ENCODE measurements around the gene EID2B. TPM values are rescaled to one million over a fixed set of nuclear protein-coding genes. Genes with fewer than 3 reads are reported as not detected.
A peak's percentile ranks its signal among the peaks of the same experiment; 100 is the strongest.

EID2B gene
- total and polyA plus RNA-seq, 2 of the 13 experiments (the other 11 are each of a cell fraction or from before 2014, with no cell fraction given), result 2.5 to 3.7 TPM

DNA sequence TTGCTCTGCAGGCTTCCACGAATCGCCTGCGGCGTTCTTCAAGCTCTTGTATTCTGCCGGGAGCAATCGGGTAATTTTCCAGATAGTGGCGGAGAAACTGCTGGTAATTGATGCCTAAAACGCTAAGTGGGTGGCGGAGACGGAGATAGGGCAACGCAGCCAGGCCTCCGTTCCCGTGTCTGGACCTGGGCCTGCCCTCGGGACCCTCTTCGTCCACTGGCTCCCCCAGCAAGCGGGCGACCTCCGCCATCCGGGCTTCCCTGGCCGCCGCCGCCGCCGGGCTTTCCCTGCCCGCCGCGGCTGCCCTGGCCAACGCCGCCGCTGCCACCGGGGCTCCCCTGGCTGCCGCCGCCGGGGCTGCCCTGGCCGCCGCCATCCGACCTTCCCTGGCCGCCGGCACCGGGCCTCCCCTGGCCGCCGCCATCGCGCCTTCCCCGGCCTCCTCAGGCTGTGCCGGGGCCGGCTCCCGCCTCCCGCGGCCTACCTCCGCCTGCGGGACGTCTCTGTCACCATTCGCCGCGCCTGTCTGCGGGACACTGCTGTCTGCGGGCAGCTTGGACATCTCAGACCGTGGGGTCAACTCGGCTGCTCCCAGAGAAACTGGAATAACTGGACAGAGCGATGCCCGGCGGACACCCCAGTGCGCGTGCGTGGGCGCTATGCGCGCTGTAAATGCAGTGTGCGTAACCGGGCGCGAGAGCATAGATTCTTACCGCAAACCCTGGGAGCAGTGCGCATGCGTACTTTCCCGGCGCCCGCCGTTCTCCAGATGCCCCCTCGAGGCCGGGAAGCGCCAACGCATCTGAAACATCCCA lies 7.1 kb upstream of the EID2B start, which contains the start of gene EID2 (continued):
- TF ChIP-seq NCOA2 (CRISPR knock-in tag; IDR thresholded peaks at IDR 0.05) (no peak), HDAC2 (CRISPR knock-in tag; IDR thresholded peaks at IDR 0.05) (peak; percentile 48; the same call in 1 of the 2 replicates), ADNP (CRISPR knock-in tag; IDR thresholded peaks at IDR 0.05) (no peak), GATAD1 (CRISPR knock-in tag; IDR thresholded peaks at IDR 0.05) (0 out of 2 replicates have a peak, but pooled peaks have one; percentile 54), ZNF335 (CRISPR knock-in tag; IDR thresholded peaks at IDR 0.05) (0 out of 2 replicates have a peak, but pooled peaks have one; percentile 33), ZBTB42 (CRISPR knock-in tag; IDR thresholded peaks at IDR 0.05) (no peak), GATAD2A (CRISPR knock-in tag; IDR thresholded peaks at IDR 0.05) (0 out of 2 replicates have a peak, but pooled peaks have one; percentile 8), DMTF1 (CRISPR knock-in tag; IDR thresholded peaks at IDR 0.05) (no peak), DR1 (CRISPR knock-in tag; IDR thresholded peaks at IDR 0.05) (0 out of 2 replicates have a peak, but pooled peaks have one; percentile 65), RFXANK (CRISPR knock-in tag; IDR thresholded peaks at IDR 0.05) (0 out of 2 replicates have a peak, but pooled peaks have one; percentile 27), GABPB1 (CRISPR knock-in tag; IDR thresholded peaks at IDR 0.05) (peak; percentile 71; the same call in 1 of the 2 replicates), ZNF816 (CRISPR knock-in tag; IDR thresholded peaks at IDR 0.05; ENCODE audit: borderline replicate concordance) (no peak), ZNF775 (CRISPR knock-in tag; IDR thresholded peaks at IDR 0.05; ENCODE audit: borderline replicate concordance) (no peak)
- TF ChIP-seq, protein P1, sequence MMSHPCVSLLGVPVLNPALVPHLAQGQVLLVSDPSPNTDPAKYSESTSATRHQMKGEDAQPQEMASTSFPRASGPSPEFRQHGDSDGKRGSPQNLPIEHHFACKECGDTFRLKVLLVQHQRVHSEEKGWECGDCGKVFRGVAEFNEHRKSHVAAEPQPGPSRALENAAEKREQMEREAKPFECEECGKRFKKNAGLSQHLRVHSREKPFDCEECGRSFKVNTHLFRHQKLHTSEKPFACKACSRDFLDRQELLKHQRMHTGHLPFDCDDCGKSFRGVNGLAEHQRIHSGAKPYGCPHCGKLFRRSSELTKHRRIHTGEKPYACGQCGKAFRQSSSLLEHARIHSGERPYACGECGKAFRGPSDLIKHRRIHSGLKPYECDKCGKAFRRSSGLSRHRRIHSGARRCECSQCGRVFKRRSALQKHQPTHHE (CRISPR knock-in tag; IDR thresholded peaks at IDR 0.05; ENCODE audit: borderline replicate concordance), result peak; percentile 59; the same call in 1 of the 2 replicates
- TF ChIP-seq, protein P2, sequence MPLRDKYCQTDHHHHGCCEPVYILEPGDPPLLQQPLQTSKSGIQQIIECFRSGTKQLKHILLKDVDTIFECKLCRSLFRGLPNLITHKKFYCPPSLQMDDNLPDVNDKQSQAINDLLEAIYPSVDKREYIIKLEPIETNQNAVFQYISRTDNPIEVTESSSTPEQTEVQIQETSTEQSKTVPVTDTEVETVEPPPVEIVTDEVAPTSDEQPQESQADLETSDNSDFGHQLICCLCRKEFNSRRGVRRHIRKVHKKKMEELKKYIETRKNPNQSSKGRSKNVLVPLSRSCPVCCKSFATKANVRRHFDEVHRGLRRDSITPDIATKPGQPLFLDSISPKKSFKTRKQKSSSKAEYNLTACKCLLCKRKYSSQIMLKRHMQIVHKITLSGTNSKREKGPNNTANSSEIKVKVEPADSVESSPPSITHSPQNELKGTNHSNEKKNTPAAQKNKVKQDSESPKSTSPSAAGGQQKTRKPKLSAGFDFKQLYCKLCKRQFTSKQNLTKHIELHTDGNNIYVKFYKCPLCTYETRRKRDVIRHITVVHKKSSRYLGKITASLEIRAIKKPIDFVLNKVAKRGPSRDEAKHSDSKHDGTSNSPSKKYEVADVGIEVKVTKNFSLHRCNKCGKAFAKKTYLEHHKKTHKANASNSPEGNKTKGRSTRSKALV (CRISPR knock-in tag; IDR thresholded peaks at IDR 0.05), result peak; percentile 73
- TF ChIP-seq, protein P3, sequence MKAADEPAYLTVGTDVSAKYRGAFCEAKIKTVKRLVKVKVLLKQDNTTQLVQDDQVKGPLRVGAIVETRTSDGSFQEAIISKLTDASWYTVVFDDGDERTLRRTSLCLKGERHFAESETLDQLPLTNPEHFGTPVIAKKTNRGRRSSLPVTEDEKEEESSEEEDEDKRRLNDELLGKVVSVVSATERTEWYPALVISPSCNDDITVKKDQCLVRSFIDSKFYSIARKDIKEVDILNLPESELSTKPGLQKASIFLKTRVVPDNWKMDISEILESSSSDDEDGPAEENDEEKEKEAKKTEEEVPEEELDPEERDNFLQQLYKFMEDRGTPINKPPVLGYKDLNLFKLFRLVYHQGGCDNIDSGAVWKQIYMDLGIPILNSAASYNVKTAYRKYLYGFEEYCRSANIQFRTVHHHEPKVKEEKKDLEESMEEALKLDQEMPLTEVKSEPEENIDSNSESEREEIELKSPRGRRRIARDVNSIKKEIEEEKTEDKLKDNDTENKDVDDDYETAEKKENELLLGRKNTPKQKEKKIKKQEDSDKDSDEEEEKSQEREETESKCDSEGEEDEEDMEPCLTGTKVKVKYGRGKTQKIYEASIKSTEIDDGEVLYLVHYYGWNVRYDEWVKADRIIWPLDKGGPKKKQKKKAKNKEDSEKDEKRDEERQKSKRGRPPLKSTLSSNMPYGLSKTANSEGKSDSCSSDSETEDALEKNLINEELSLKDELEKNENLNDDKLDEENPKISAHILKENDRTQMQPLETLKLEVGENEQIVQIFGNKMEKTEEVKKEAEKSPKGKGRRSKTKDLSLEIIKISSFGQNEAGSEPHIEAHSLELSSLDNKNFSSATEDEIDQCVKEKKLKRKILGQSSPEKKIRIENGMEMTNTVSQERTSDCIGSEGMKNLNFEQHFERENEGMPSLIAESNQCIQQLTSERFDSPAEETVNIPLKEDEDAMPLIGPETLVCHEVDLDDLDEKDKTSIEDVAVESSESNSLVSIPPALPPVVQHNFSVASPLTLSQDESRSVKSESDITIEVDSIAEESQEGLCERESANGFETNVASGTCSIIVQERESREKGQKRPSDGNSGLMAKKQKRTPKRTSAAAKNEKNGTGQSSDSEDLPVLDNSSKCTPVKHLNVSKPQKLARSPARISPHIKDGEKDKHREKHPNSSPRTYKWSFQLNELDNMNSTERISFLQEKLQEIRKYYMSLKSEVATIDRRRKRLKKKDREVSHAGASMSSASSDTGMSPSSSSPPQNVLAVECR (CRISPR knock-in tag; IDR thresholded peaks at IDR 0.05; ENCODE audit: borderline replicate concordance), result peak; percentile 67; the same call in 1 of the 2 replicates
- TF ChIP-seq, protein P4, sequence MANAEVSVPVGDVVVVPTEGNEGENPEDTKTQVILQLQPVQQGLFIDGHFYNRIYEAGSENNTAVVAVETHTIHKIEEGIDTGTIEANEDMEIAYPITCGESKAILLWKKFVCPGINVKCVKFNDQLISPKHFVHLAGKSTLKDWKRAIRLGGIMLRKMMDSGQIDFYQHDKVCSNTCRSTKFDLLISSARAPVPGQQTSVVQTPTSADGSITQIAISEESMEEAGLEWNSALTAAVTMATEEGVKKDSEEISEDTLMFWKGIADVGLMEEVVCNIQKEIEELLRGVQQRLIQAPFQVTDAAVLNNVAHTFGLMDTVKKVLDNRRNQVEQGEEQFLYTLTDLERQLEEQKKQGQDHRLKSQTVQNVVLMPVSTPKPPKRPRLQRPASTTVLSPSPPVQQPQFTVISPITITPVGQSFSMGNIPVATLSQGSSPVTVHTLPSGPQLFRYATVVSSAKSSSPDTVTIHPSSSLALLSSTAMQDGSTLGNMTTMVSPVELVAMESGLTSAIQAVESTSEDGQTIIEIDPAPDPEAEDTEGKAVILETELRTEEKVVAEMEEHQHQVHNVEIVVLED (CRISPR knock-in tag; IDR thresholded peaks at IDR 0.05; ENCODE audit: borderline replicate concordance), result peak; percentile 81; the same call in 1 of the 2 replicates

All from HepG2 (cell line).